Hepatocyte (in vitro differentiated cells): ENCODE measurements around the gene ARHGAP10. TPM values are rescaled to one million over a fixed set of nuclear protein-coding genes. Genes with fewer than 3 reads are reported as not detected.

Source experiments
- DNase-seq: peaks from one replicate; pipeline ENCODE4 v3.0.0-alpha.2; 2016; ENCODE audit warnings: low spot score
- H2AFZ ChIP-seq: fragments of 200-600 bp; sonication (generic); 2 replicates; pipeline ENCODE4 v1.6.0; 2016; ENCODE audit warnings: antibody characterized with exemption, mild to moderate bottlenecking
- H3K27ac ChIP-seq: fragments of 200-600 bp; sonication (generic); 2 replicates; pipeline ENCODE4 v1.5.1; 2016; ENCODE audit warnings: mild to moderate bottlenecking
- H3K27me3 ChIP-seq: fragments of 200-600 bp; sonication (generic); 2 replicates; pipeline ENCODE4 v1.6.1; 2016
- H3K36me3 ChIP-seq: fragments of 200-600 bp; sonication (generic); replicated peaks from 2 replicates; pipeline ENCODE4 v1.5.1; 2016; ENCODE audit warnings: low read depth; ENCODE audit not compliant: insufficient read depth
- H3K4me1 ChIP-seq: fragments of 200-600 bp; sonication (generic); 2 replicates; pipeline ENCODE4 v1.5.1; 2016; ENCODE audit warnings: mild to moderate bottlenecking, moderate library complexity; ENCODE audit not compliant: insufficient read depth
- H3K4me2 ChIP-seq: fragments of 200-600 bp; sonication (generic); 2 replicates; pipeline ENCODE4 v1.6.0; 2016
- H3K4me3 ChIP-seq: fragments of 200-600 bp; sonication (generic); 2 replicates; pipeline ENCODE4 v1.5.1; 2016; ENCODE audit warnings: mild to moderate bottlenecking
- H3K79me2 ChIP-seq: fragments of 200-600 bp; sonication (generic); 2 replicates; pipeline ENCODE4 v1.6.0; 2017; ENCODE audit warnings: mild to moderate bottlenecking
- H3K9me2 ChIP-seq: fragments of 200-600 bp; sonication (generic); replicated peaks from 2 replicates; pipeline ENCODE4 v1.6.0; 2017; ENCODE audit warnings: mild to moderate bottlenecking; ENCODE audit not compliant: insufficient read depth
- H3K9me3 ChIP-seq: fragments of 200-600 bp; sonication (generic); 2 replicates; pipeline ENCODE4 v1.5.1; 2016; ENCODE audit warnings: low read depth, mild to moderate bottlenecking
- H4K20me1 ChIP-seq: fragments of 200-600 bp; sonication (generic); 2 replicates; pipeline ENCODE4 v1.6.0; 2016; ENCODE audit warnings: mild to moderate bottlenecking; ENCODE audit not compliant: insufficient read depth, poor library complexity, severe bottlenecking
- CTCF ChIP-seq: fragments of 200-600 bp; sonication (generic); IDR thresholded peaks from 2 replicates; pipeline ENCODE4 v1.5.1; 2016; ENCODE audit warnings: antibody characterized with exemption, mild to moderate bottlenecking; ENCODE audit not compliant: poor library complexity
- EZH2 ChIP-seq: fragments of 200-600 bp; sonication (generic); IDR thresholded peaks from 2 replicates; pipeline ENCODE4 v1.6.1; 2016; ENCODE audit warnings: antibody characterized with exemption, mild to moderate bottlenecking, borderline replicate concordance
- EZH2phosphoT487 ChIP-seq: fragments of 200-600 bp; sonication (generic); IDR thresholded peaks from one replicate; pipeline ENCODE4 v1.6.1; 2018; ENCODE audit warnings: antibody characterized with exemption, mild to moderate bottlenecking, low read depth, moderate library complexity; ENCODE audit not compliant: unreplicated experiment, severe bottlenecking
- WGBS: methylation state at CpG from one replicate; pipeline ENCODE4 v1.1.6; 2016; ENCODE audit warnings: low lambda C conversion rate; ENCODE audit errors: missing lambda C conversion rate; 5-methylcytosine and 5-hydroxymethylcytosine counted together
- polyA plus RNA-seq: library from polyadenylated mRNA; unstranded; fragments of >200 nt; fragmentation: Nextera tagmentation; extraction: Ambion mirVana; gene quantifications from 2 replicates; pipeline ENCODE4 v1.2.1, GENCODE V29; 2016
- total RNA-seq: library from RNA; depleted of rRNA; stranded (reverse); fragments of >200 nt; gene quantifications from 2 replicates; pipeline ENCODE4 v1.2.3, GENCODE V29; 2014

Gene ARHGAP10
- total and polyA plus RNA-seq, 2 experiments from 2014 or later: 16.8 to 23.4 TPM

- WGBS: 21% methylated on average over 1 of the region's 1 CpG
- Histone ChIP-seq H3K4me1 (peaks cover 10% of the 10 kb centered on the region), H3K4me3 (no peak overlapping the region), H2AFZ (no peak overlapping the region), H3K79me2 (peaks cover 4% of the 10 kb centered on the region), H3K27ac (no peak overlapping the region), H3K9me2 (no peaks in the 10 kb centered on the region), H3K4me2 (no peak overlapping the region), H4K20me1 (no peaks in the 10 kb centered on the region), H3K27me3 (no peaks in the 10 kb centered on the region), H3K36me3 (no peaks in the 10 kb centered on the region), H3K9me3 (no peaks in the 10 kb centered on the region)
- TF ChIP-seq EZH2phosphoT487 (no peak), EZH2 (no peak), CTCF (no peak)
- DNase-seq: no peak
Observed at GRCh38 chr4:148034813-148035212, 302.9 kb downstream of the ARHGAP10 start.

- no peak overlapping the region for H3K27ac ChIP-seq
- H3K4me3 ChIP-seq: no peak overlapping the region
- no peak for DNase-seq
- no peaks in the 10 kb centered on the region for H3K9me3 ChIP-seq
- H4K20me1 ChIP-seq: no peaks in the 10 kb centered on the region
- 83% methylated on average over 7 of the region's 7 CpGs for WGBS
- TF ChIP-seq EZH2 (no peak), EZH2phosphoT487 (no peak), CTCF (no peak)
- peak overlapping the region; percentile 5 for H3K4me2 ChIP-seq
- peaks cover 5% of the 10 kb centered on the region for H3K79me2 ChIP-seq
- no peaks in the 10 kb centered on the region for H3K27me3 ChIP-seq
- no peaks in the 10 kb centered on the region for H3K36me3 ChIP-seq
- no peak overlapping the region for H2AFZ ChIP-seq
- H3K4me1 ChIP-seq: no peaks in the 10 kb centered on the region
- H3K9me2 ChIP-seq: no peaks in the 10 kb centered on the region
Observed at GRCh38 chr4:148041606-148042329, 309.9 kb downstream of the ARHGAP10 start.

- 94% methylated on average over 9 of the region's 9 CpGs for WGBS
- H3K9me3 ChIP-seq: no peaks in the 10 kb centered on the region
- H3K27ac ChIP-seq: no peak overlapping the region
- DNase-seq: no peak
- H3K4me1 ChIP-seq: no peaks in the 10 kb centered on the region
- no peaks in the 10 kb centered on the region for H3K36me3 ChIP-seq
- TF ChIP-seq EZH2 (no peak), EZH2phosphoT487 (no peak), CTCF (no peak)
- no peak overlapping the region for H3K4me2 ChIP-seq
- no peaks in the 10 kb centered on the region for H3K9me2 ChIP-seq
- H4K20me1 ChIP-seq: no peaks in the 10 kb centered on the region
- H3K4me3 ChIP-seq: no peak overlapping the region
- no peaks in the 10 kb centered on the region for H3K27me3 ChIP-seq
- no peak overlapping the region for H2AFZ ChIP-seq
- peaks cover 5% of the 10 kb centered on the region for H3K79me2 ChIP-seq
Observed at GRCh38 chr4:148044089-148044911, 312.4 kb downstream of the ARHGAP10 start.
